Stimulated activated CD4-positive, alpha-beta T cell treated with anti-CD3 and anti-CD28 coated beads, Interleukin-2, amount 100 ng/mL, for 48 hours (primary cell): Measurements from ENCODE around the gene CENPW.

ENCODE experiments used
- DNase-seq, 2 donors: peaks; one replicate each; pipeline ENCODE4 v3.0.0-alpha.2; 2020

Gene CENPW

GRCh38 chr6:126374372-126374771 is 34.5 kb downstream of the CENPW start:
- no peak for DNase-seq

GRCh38 chr6:126376682-126377081 is 36.8 kb downstream of the CENPW start:
- DNase-seq = no peak

GRCh38 chr6:126377594-126378153 is 37.8 kb downstream of the CENPW start:
- DNase-seq = no peak

GRCh38 chr6:126380072-126380583 is 40.2 kb downstream of the CENPW start:
- no peak for DNase-seq

DNA sequence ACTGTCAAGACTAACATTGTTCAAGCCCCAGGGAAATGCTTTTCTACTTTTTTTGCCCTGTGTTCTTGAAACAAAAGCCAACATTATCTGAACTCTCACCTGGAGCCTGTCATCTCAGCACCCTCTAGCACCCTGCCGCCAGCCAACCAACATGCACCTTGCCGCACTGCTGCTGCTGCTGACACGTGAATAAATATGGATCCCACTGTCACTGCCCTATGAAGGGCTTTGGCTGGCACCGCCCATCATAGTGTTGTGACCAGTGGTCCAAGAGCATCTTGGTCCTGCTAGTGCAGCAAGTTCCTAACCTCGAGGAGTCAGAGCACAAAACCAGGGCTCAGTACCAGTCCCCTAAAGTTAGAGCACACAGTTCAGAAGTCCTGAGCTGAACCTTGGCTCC is 41.6 kb downstream of the CENPW start:
- DNase-seq = no peak

- no peak for DNase-seq
Measured at GRCh38 chr6:126383203-126383602, 43.3 kb downstream of the CENPW start.

DNA sequence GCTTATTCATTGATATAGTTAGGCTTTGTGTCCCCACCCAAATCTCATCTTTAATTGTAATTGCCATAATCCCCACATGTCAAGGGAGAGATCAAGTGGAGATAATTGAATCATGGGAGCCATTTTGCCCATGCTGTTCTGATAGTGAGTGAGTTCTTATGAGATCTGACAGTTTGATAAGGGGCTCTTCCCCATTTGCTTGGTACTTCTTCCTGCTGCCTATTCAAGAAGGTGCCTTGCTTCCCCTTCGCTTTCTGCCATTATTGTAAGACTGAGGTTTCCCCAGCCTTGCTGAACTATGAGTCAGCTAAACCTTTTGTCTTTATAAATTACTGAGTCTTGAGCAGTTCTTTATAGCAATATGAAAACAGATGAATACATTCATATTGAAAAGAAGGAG is 45.6 kb downstream of the CENPW start:
- no peak for DNase-seq

- no peak for DNase-seq
Measured at GRCh38 chr6:126388104-126388598, 48.2 kb downstream of the CENPW start.

DNA sequence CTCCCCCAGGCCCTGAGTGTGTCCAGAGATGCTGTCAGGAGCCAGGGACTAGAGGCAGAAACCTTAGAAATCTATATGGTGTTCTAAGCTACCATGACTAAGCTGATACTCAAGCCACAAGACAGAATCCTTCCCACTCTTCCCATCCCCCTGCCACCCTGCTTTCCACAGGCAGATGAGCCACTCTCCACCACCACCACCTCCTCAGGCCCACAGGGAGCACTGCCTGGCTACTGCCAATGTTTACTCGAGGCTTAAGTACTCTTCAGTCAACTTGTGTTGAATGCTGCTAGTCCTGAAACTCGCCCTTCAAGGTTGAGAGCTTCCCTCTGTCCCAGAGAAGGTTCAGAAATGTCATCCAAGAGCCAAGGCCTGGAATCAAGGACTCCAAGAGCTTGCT is 56.2 kb downstream of the CENPW start:
- no peak for DNase-seq
